Stomach (tissue), 9 donors: ENCODE data around the gene KRTAP12-2. TPM values are rescaled to one million over a fixed set of nuclear protein-coding genes. Genes with fewer than 3 reads are reported as not detected.

Experiments
- DNase-seq, 2 donors: peaks; one replicate each; pipeline versions ENCODE4 v3.0.0 to v3.0.0-alpha.2; 2013 to 2019
- H3K27ac ChIP-seq, 5 donors: fragments of 200-600 bp in 4 of 5; sonication (generic) in 4 of 5; one replicate each; pipeline ENCODE4 v1.5.1; 2013 to 2019; ENCODE audit warnings: mild to moderate bottlenecking in 1 of 5, moderate library complexity in 1 of 5
- H3K27me3 ChIP-seq, 3 donors: fragments of 200-600 bp; sonication (generic); one replicate each; pipeline ENCODE4 v1.5.1; 2017 to 2019; ENCODE audit warnings: mixed run types in 1 of 3
- H3K36me3 ChIP-seq, 4 donors: fragments of 200-600 bp; sonication (generic); 1 replicate in 3 of 4; 2 replicates in 1 of 4; pipeline ENCODE4 v1.5.1; 2016 to 2019
- H3K4me1 ChIP-seq, 4 donors: fragments of 200-600 bp; sonication (generic); one replicate each; pipeline ENCODE4 v1.5.1; 2016 to 2019
- H3K4me3 ChIP-seq, 4 donors: fragments of 200-600 bp; sonication (generic) in 3 of 4; one replicate each; pipeline ENCODE4 v1.5.1; 2016 to 2019; ENCODE audit warnings: mild to moderate bottlenecking in 1 of 4
- H3K9me3 ChIP-seq, 4 donors: fragments of 200-600 bp; sonication (generic); one replicate each; pipeline ENCODE4 v1.5.1; 2016 to 2019
- EP300 ChIP-seq: sonication (generic); formaldehyde crosslinking; IDR thresholded peaks from one replicate; pipeline ENCODE4 v1.6.1; 2017; ENCODE audit warnings: antibody characterized with exemption
- POLR2A ChIP-seq, 4 donors: fragments of 450-650 bp; IDR thresholded peaks; one replicate each; pipeline ENCODE4 v1.6.1; 2016; ENCODE audit warnings: antibody characterized with exemption in 4 of 4, control low read depth in 2 of 4, mild to moderate bottlenecking in 1 of 4, moderate library complexity in 1 of 4
- POLR2AphosphoS5 ChIP-seq, 3 donors: sonication (generic); formaldehyde crosslinking; IDR thresholded peaks; one replicate each; pipeline ENCODE4 v1.6.1; 2016; ENCODE audit warnings: antibody characterized with exemption in 3 of 3
- WGBS, 5 donors: extraction: QIAGEN DNeasy Blood & Tissue Kit in 3 of 5; methylation state at CpG; one replicate each; pipeline versions ENCODE4 v1.1.5 to v1.1.7; 2013 to 2018; 5-methylcytosine and 5-hydroxymethylcytosine counted together
- intact Hi-C: fragments of 100-400 bp; cut with DNase I; formaldehyde crosslinking; loops from one replicate; pipeline ENCODE4 v1.15.1; 2023; ENCODE audit warnings: low total_unique reads
- polyA plus RNA-seq, 3 donors: library from polyadenylated mRNA; stranded (reverse); fragments of 200-250 nt; gene quantifications; one replicate each; pipeline ENCODE4 v1.2.3, GENCODE V29; 2013
- total RNA-seq, 5 donors: library from RNA; depleted of rRNA; stranded (reverse); fragments of >200 nt; gene quantifications; one replicate each; pipeline versions ENCODE4 v1.1.0 to v1.2.3, GENCODE V29; 2014 to 2016
- TF ChIP-seq, protein P1 (sequence below), 7 experiments: fragments of 450-650 bp in 4 of 7; fragments of 200-600 bp in 3 of 7; sonication (generic) in 3 of 7; IDR thresholded peaks; one replicate each; pipeline ENCODE4 v1.5.1; 2016 to 2019; ENCODE audit warnings: antibody characterized with exemption in 7 of 7, control low read depth in 2 of 7, mild to moderate bottlenecking in 1 of 7
- donor health status: healthy with polysubstance abuse.
- donor health status: Bipolar disorder and iron deficiency.
- donor health status: healthy.

KRTAP12-2 gene
- total and polyA plus RNA-seq, 8 donors, result not detected

DNA sequence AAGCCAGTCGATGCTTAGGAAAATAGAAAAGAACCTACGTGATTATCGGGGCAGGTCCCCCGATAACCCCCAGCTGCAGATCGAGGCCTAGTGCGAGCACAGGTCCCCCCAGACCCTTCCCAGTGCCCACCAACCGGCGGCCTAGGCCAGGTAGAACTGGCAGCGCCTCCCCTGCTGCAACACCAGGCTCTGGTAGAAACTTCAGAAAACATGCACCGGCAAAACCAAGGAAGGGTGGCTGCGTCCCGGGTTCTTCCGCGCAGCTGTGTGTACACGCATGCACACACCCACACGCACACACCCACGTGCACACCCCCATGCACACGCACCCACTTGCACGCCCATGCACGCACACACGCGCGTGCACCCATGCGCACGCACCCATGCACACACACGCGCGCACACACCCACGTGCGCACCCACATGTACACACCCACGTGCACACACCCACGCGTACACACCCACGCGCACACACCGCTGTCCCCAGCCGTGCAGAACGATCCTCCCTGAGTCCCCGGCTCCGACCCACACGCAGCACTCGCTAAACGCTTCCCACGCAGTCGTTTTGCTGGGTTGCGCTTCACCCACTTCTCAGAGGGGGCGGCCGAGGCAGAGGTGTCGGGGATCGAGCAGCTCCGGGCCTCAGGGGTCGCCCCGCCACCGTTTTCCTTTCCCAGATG, 39.4 kb upstream of the KRTAP12-2 start:
- peaks cover 25 to 100% (median 93%) of the 10 kb centered on the region in 3 donors for H3K27me3 ChIP-seq

DNA sequence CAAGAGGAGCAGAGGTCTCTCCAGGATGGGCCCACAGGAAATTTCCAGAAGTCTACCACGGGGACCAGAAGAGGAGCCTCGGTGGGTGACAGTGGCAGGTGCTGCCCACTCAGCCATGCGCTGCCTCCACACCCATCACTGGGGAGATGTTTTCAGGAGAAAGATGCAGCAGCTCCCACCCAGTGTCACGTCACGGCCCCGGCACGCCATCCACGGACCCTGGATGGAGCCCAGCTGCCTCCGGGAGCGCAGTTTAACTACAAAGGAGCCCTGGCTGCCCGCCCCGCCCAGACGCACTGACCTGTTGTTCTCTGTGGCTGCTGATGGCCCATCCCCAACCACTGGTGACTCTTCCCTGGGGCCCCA, 37.9 kb upstream of the KRTAP12-2 start:
- no peak for DNase-seq
- no peak overlapping the region for H3K27ac ChIP-seq
- intact Hi-C loops, result no loop called here
- peaks cover 15 to 100% (median 91%) of the 10 kb centered on the region in 3 donors for H3K27me3 ChIP-seq
- no peak for TF ChIP-seq POLR2AphosphoS5 (IDR thresholded peaks at IDR 0.05)
- TF ChIP-seq, protein P1, sequence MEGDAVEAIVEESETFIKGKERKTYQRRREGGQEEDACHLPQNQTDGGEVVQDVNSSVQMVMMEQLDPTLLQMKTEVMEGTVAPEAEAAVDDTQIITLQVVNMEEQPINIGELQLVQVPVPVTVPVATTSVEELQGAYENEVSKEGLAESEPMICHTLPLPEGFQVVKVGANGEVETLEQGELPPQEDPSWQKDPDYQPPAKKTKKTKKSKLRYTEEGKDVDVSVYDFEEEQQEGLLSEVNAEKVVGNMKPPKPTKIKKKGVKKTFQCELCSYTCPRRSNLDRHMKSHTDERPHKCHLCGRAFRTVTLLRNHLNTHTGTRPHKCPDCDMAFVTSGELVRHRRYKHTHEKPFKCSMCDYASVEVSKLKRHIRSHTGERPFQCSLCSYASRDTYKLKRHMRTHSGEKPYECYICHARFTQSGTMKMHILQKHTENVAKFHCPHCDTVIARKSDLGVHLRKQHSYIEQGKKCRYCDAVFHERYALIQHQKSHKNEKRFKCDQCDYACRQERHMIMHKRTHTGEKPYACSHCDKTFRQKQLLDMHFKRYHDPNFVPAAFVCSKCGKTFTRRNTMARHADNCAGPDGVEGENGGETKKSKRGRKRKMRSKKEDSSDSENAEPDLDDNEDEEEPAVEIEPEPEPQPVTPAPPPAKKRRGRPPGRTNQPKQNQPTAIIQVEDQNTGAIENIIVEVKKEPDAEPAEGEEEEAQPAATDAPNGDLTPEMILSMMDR (IDR thresholded peaks at IDR 0.05), result no peak
- TF ChIP-seq POLR2A (IDR thresholded peaks at IDR 0.05), result no peak
- TF ChIP-seq EP300, result no peak
- H3K36me3 ChIP-seq, result no peaks in the 10 kb centered on the region
- H3K4me3 ChIP-seq, result no peak overlapping the region
- H3K9me3 ChIP-seq, result peaks cover 0 to 12% (median 9%) of the 10 kb centered on the region in 4 donors
- WGBS, 5 donors, result 25 to 35% (median 26%) methylated on average over 3 to 13 of the region's 13 CpGs
- peaks cover 0 to 12% (median 2%) of the 10 kb centered on the region in 4 donors for H3K4me1 ChIP-seq

More for the DNA sequence above, 39.4 kb upstream of the KRTAP12-2 start:
- DNase-seq, result peak in 1 of 2 donors; percentile 9
- 8 to 16% (median 9%) methylated on average over 40 to 54 of the region's 54 CpGs for WGBS, 5 donors
- Histone ChIP-seq H3K4me1 (peaks cover 0 to 28% (median 5%) of the 10 kb centered on the region in 4 donors), H3K27ac (no peak overlapping the region), H3K4me3 (no peak overlapping the region), H3K36me3 (no peaks in the 10 kb centered on the region), H3K9me3 (peaks cover 0 to 12% (median 9%) of the 10 kb centered on the region in 4 donors)
- TF ChIP-seq, protein P1 (IDR thresholded peaks at IDR 0.05), result no peak
- TF ChIP-seq POLR2A (IDR thresholded peaks at IDR 0.05), result no peak
- TF ChIP-seq EP300, result no peak
- TF ChIP-seq POLR2AphosphoS5 (IDR thresholded peaks at IDR 0.05), result no peak
- intact Hi-C loops, result no loop called here

DNA sequence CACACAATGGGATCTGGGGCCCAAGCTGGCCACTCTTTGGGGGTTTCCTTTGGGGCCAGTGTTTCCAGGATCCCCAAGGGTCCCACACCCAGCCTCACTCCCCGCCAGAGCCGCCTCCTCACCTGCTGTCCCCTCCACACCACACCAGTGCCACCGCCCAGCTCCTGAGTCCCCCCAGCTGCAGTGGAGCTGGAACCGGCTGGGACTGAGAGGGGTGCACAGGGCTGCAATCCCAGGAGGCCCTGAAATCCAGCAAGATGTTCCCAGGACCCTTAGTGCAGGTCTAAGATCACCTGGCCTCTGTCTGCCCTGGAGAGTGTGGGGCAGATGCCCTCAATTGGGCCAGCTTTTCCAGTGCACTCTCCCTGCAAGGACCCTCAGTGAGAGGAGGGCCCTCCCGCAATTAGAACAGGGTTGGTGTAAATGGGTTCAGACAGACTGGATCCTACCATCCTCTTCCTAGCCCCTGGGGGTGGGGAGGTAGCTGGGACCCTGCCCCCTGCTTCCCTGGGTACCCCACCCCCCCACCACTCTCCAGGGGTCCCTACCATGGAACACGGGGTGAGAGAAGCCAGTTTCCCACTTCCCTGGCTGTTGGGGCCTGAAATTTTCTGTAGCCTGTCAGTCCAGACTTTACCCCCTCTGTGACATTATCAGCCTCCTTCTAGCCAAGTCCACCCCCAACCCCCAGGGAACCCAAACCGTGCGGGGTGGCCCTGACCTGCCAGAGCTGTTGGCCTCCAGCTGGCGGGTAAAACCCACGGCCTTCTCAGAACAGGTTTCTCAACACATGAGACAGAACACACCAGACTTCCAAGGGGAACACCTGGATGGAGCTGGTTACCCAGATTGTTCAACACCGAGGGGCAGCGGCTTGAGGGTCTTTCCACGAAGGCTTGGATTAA, 37.3 kb upstream of the KRTAP12-2 start:
- H3K36me3 ChIP-seq, result no peaks in the 10 kb centered on the region
- no peak for DNase-seq
- 34 to 57% (median 42%) methylated on average over 6 to 13 of the region's 13 CpGs for WGBS, 5 donors
- intact Hi-C loops, result no loop called here
- H3K27me3 ChIP-seq, result peaks cover 9 to 100% (median 91%) of the 10 kb centered on the region in 3 donors
- no peak overlapping the region for H3K27ac ChIP-seq
- no peak overlapping the region for H3K4me3 ChIP-seq
- peaks cover 0 to 6% (median 0%) of the 10 kb centered on the region in 4 donors for H3K4me1 ChIP-seq
- TF ChIP-seq, protein P1 (IDR thresholded peaks at IDR 0.05), result no peak
- TF ChIP-seq POLR2AphosphoS5 (IDR thresholded peaks at IDR 0.05) (no peak), POLR2A (IDR thresholded peaks at IDR 0.05) (no peak), EP300 (no peak)
- H3K9me3 ChIP-seq, result peaks cover 0 to 12% (median 9%) of the 10 kb centered on the region in 4 donors

DNA sequence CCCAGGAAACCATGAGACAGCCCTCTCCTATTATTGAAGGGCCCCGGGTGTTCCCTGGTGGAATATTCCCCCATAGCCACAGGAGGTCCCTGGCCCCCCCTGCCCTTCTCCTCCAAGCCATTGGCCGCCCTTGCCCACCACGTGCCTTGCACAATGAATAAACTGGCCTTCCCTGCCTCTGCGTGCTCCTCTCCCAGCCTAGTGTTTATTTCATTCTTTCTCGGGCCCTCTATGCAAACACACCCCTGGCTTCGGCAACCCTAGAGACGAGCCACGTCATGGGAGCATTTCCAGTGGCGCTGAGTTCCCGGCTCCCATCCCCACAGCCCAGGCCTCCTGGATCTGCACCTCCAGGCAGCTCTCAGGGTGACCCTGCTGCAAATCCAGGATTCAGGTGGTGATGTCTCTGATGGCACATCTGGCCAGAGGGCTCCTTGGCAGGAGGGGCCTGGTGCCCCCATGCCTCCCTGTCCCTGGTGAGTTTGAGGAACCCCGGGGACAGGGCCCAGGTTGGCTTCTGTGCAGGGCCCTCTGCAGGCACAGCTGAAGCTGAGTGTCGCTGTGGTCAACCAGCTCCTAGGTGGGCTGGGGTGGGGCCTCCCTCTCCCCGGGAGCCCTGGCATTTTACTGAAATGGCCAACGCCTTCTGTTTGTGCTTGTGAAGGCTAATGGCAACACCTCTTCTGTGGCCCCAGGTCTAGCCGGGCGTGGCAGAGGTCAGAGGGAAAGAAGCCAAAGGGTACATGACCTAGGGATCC, 36.4 kb upstream of the KRTAP12-2 start:
- Histone ChIP-seq H3K27me3 (peaks cover 9 to 100% (median 90%) of the 10 kb centered on the region in 3 donors), H3K36me3 (no peaks in the 10 kb centered on the region), H3K27ac (no peak overlapping the region), H3K4me1 (peaks cover 0 to 3% (median 0%) of the 10 kb centered on the region in 4 donors), H3K9me3 (peaks cover 0 to 12% (median 9%) of the 10 kb centered on the region in 4 donors), H3K4me3 (no peak overlapping the region)
- no peak for DNase-seq
- intact Hi-C loops, result no loop called here
- TF ChIP-seq POLR2AphosphoS5 (IDR thresholded peaks at IDR 0.05) (no peak), EP300 (no peak), POLR2A (IDR thresholded peaks at IDR 0.05) (no peak)
- TF ChIP-seq, protein P1 (IDR thresholded peaks at IDR 0.05), result no peak
- 28 to 42% (median 37%) methylated on average over 14 to 16 of the region's 16 CpGs for WGBS, 5 donors
